OCI-LY1 (cell line): Measurements from ENCODE around the gene AMDHD2.
"Not testable (repeated sequence)": the region's sequence is repeated elsewhere in the genome, so short reads cannot be mapped to it uniquely, and the experiment has no call there.

Experiments used
- H2AFZ ChIP-seq: fragments of 200-600 bp; sonication (generic), shearing (Covaris generic); 2 replicates; pipeline ENCODE4 v1.6.0; 2014; ENCODE audit warnings: antibody characterized with exemption, mild to moderate bottlenecking, low read length
- H3F3A ChIP-seq: fragments of 200-600 bp; sonication (generic), shearing (Covaris generic); 2 replicates; pipeline ENCODE4 v1.6.0; 2014; ENCODE audit warnings: mild to moderate bottlenecking, antibody characterized with exemption, low read length, moderate library complexity; ENCODE audit not compliant: insufficient read depth
- H3K27ac ChIP-seq: fragments of 200-600 bp; sonication (generic); 2 replicates; pipeline ENCODE4 v1.5.1; 2014; ENCODE audit warnings: low read length, mixed run types, mild to moderate bottlenecking, low read depth; ENCODE audit not compliant: poor library complexity, severe bottlenecking
- H3K27me3 ChIP-seq: fragments of 200-600 bp; sonication (generic); 2 replicates; pipeline ENCODE4 v1.6.0; 2014; ENCODE audit warnings: antibody characterized with exemption, mild to moderate bottlenecking, low read length, moderate library complexity; ENCODE audit not compliant: insufficient read depth
- H3K36me3 ChIP-seq: fragments of 200-600 bp; sonication (generic); 2 replicates; pipeline ENCODE4 v1.6.1; 2014; ENCODE audit warnings: mild to moderate bottlenecking, antibody characterized with exemption, low read length, moderate library complexity, mixed read lengths; ENCODE audit not compliant: insufficient read depth
- H3K4me1 ChIP-seq: fragments of 200-600 bp; sonication (generic); 2 replicates; pipeline ENCODE4 v1.5.1; 2014; ENCODE audit warnings: mild to moderate bottlenecking, low read length, moderate library complexity; ENCODE audit not compliant: insufficient read depth, severe bottlenecking
- H3K4me2 ChIP-seq: fragments of 200-600 bp; sonication (generic), shearing (Covaris generic); 2 replicates; pipeline ENCODE4 v1.6.1; 2014; ENCODE audit warnings: low read length
- H3K4me3 ChIP-seq: fragments of 200-600 bp; sonication (generic); 2 replicates; pipeline ENCODE4 v1.5.1; 2014; ENCODE audit warnings: low read length, low read depth, mild to moderate bottlenecking, mixed read lengths; ENCODE audit not compliant: poor library complexity, severe bottlenecking
- H3K79me2 ChIP-seq: fragments of 200-600 bp; shearing (Covaris generic); 2 replicates; pipeline ENCODE4 v1.6.1; 2016; ENCODE audit warnings: mixed run types, low read length, mixed read lengths; ENCODE audit not compliant: insufficient read depth
- H3K9ac ChIP-seq: fragments of 200-600 bp; sonication (generic), shearing (Covaris generic); 2 replicates; pipeline ENCODE4 v1.6.1; 2014; ENCODE audit warnings: mild to moderate bottlenecking, low read length, mixed read lengths
- H3K9me2 ChIP-seq: fragments of 200-600 bp; sonication (generic), shearing (Covaris generic); 2 replicates; pipeline ENCODE4 v1.6.1; 2014; ENCODE audit warnings: low read depth, mild to moderate bottlenecking, low read length, mixed read lengths
- H3K9me3 ChIP-seq: fragments of 200-600 bp; shearing (Covaris generic); 2 replicates; pipeline ENCODE4 v1.6.1; 2014; ENCODE audit warnings: low read length, mixed read lengths
- H4K20me1 ChIP-seq: fragments of 200-600 bp; sonication (generic), shearing (Covaris generic); 2 replicates; pipeline ENCODE4 v1.6.0; 2016; ENCODE audit warnings: mild to moderate bottlenecking, low read length; ENCODE audit not compliant: insufficient read depth

The AMDHD2 gene

GRCh38 chr16:2568573-2568972, 48.4 kb downstream of the AMDHD2 start:
- H3F3A ChIP-seq, H3K9me3 ChIP-seq, H3K4me3 ChIP-seq, H3K27ac ChIP-seq, H3K36me3 ChIP-seq, H3K4me2 ChIP-seq, H3K4me1 ChIP-seq, H3K27me3 ChIP-seq, H3K9ac ChIP-seq, H3K79me2 ChIP-seq, H4K20me1 ChIP-seq, H2AFZ ChIP-seq, H3K9me2 ChIP-seq: not testable (repeated sequence)

GRCh38 chr16:2572704-2573103, 52.5 kb downstream of the AMDHD2 start:
- H4K20me1 ChIP-seq, H3K27ac ChIP-seq, H3K4me3 ChIP-seq, H3K9me3 ChIP-seq, H3K9ac ChIP-seq, H2AFZ ChIP-seq, H3K79me2 ChIP-seq, H3K4me2 ChIP-seq, H3K36me3 ChIP-seq, H3K9me2 ChIP-seq, H3K4me1 ChIP-seq, H3K27me3 ChIP-seq, H3F3A ChIP-seq: not testable (repeated sequence)

DNA sequence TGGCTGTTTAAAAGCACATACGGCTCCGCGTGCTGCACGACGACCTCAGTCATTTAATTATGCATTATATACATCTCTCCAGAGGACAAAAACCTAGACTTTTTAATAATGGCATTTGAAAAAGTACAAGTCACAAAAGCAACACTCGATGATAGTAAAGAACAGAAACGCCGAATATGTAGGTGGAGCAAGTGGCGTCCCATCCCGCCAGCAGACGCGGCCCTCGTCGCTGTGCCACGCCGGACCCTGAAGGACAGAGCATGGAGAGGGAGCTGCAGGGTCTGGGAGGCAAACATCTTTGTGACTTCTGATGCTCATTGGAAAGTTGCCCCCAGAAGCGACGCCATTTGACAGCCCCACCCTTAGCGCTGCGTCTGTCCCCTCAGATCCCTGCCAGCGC, 55.7 kb downstream of the AMDHD2 start:
- not testable (repeated sequence) for H3K27me3 ChIP-seq, H3K36me3 ChIP-seq, H3K4me1 ChIP-seq, H3K9me3 ChIP-seq, H3K4me3 ChIP-seq, H4K20me1 ChIP-seq, H3K9me2 ChIP-seq, H3K4me2 ChIP-seq, H2AFZ ChIP-seq, H3K27ac ChIP-seq, H3F3A ChIP-seq, H3K79me2 ChIP-seq, H3K9ac ChIP-seq

DNA sequence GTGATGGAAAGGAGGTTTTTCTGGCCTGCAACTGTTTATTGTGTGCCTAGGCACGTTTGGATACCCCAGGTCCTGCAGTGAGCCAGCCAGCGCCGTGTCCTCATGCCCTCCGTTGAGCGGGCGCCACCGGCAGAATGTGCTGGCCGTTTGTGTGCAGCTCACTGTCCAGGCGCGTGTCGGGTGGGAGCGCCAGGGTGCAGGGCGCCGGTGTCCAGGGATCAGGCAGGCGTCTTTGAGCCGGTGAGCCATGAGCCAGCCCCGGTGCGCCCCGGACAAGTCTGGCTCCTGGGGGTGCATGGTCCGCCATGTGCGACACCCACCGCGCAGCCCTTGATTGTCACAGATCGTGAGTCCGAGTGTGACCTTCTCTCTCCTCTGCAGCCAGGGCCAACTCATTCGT, 56.9 kb downstream of the AMDHD2 start:
- H3K9me2 ChIP-seq = not testable (repeated sequence)

GRCh38 chr16:2578905-2579304, 58.7 kb downstream of the AMDHD2 start:
- not testable (repeated sequence) for H2AFZ ChIP-seq, H3K4me2 ChIP-seq, H4K20me1 ChIP-seq, H3K4me3 ChIP-seq, H3F3A ChIP-seq, H3K9me3 ChIP-seq, H3K9ac ChIP-seq, H3K36me3 ChIP-seq, H3K9me2 ChIP-seq, H3K4me1 ChIP-seq, H3K27me3 ChIP-seq, H3K27ac ChIP-seq, H3K79me2 ChIP-seq

More for the DNA sequence above, 56.9 kb downstream of the AMDHD2 start:
- not testable (repeated sequence) for H3K9ac ChIP-seq, H3K36me3 ChIP-seq, H3K4me3 ChIP-seq, H3K4me1 ChIP-seq, H3K79me2 ChIP-seq, H3F3A ChIP-seq, H3K9me3 ChIP-seq, H3K27me3 ChIP-seq, H3K27ac ChIP-seq, H4K20me1 ChIP-seq, H3K4me2 ChIP-seq, H2AFZ ChIP-seq

GRCh38 chr16:2580143-2580542, 60.0 kb downstream of the AMDHD2 start:
- not testable (repeated sequence) for H3F3A ChIP-seq, H3K27ac ChIP-seq, H4K20me1 ChIP-seq, H2AFZ ChIP-seq, H3K9me3 ChIP-seq, H3K27me3 ChIP-seq, H3K4me1 ChIP-seq, H3K4me3 ChIP-seq, H3K9me2 ChIP-seq, H3K36me3 ChIP-seq, H3K4me2 ChIP-seq, H3K9ac ChIP-seq, H3K79me2 ChIP-seq

GRCh38 chr16:2580818-2581217, 60.6 kb downstream of the AMDHD2 start:
- H3K9ac ChIP-seq, H3K27ac ChIP-seq, H3K9me2 ChIP-seq, H3K36me3 ChIP-seq, H3K4me2 ChIP-seq, H3K9me3 ChIP-seq, H3F3A ChIP-seq, H3K4me1 ChIP-seq, H3K27me3 ChIP-seq, H3K4me3 ChIP-seq, H2AFZ ChIP-seq, H4K20me1 ChIP-seq, H3K79me2 ChIP-seq: not testable (repeated sequence)
